Body of pancreas (tissue), 4 donors: ENCODE measurements around the gene ARL4D. TPM values are rescaled to one million over a fixed set of nuclear protein-coding genes. Genes with fewer than 3 reads are reported as not detected.
"Not testable (repeated sequence)": the region's sequence is repeated elsewhere in the genome, so short reads cannot be mapped to it uniquely, and the experiment has no call there.

Experiments used
- ATAC-seq: fragments of 150-250 bp; one replicate; pipeline ENCODE4 v1.9.1; 2016
- DNase-seq, 4 donors: peaks; one replicate each; pipeline ENCODE4 v3.0.0-alpha.2; 2019
- H3K27ac ChIP-seq, 4 donors: fragments of 200-600 bp; sonication (generic); 1 replicate in 3 of 4; 2 replicates in 1 of 4; pipeline versions ENCODE4 v1.5.1 to v1.6.1; 2016 to 2019; ENCODE audit warnings: mild to moderate bottlenecking in 1 of 4, mixed read lengths in 1 of 4, moderate library complexity in 1 of 4
- H3K27me3 ChIP-seq, 2 donors: fragments of 200-600 bp; sonication (generic); one replicate each; pipeline ENCODE4 v1.6.0; 2016; ENCODE audit warnings: mild to moderate bottlenecking in 1 of 2
- H3K36me3 ChIP-seq, 2 donors: fragments of 200-600 bp; sonication (generic); replicated peaks in 1 of 2; 2 replicates each; pipeline ENCODE4 v1.5.1; 2016; ENCODE audit warnings: low read depth in 2 of 2; ENCODE audit not compliant: insufficient read depth in 1 of 2
- H3K4me1 ChIP-seq: fragments of 200-600 bp; sonication (generic); one replicate; pipeline ENCODE4 v1.6.0; 2016
- H3K4me3 ChIP-seq, 2 donors: fragments of 200-600 bp; sonication (generic); 1 replicate in 1 of 2; 2 replicates in 1 of 2; pipeline ENCODE4 v1.5.1; 2016 to 2019
- H3K9me3 ChIP-seq, 3 donors: fragments of 200-600 bp; sonication (generic); 1 replicate in 2 of 3; 2 replicates in 1 of 3; pipeline ENCODE4 v1.5.1; 2016
- POLR2A ChIP-seq, 3 donors: fragments of 450-650 bp; IDR thresholded peaks; one replicate each; pipeline ENCODE4 v1.6.1; 2016; ENCODE audit warnings: antibody characterized with exemption in 3 of 3, mild to moderate bottlenecking in 2 of 3
- WGBS, 2 donors: methylation state at CpG; one replicate each; pipeline ENCODE4 v1.1.5; 2017; 5-methylcytosine and 5-hydroxymethylcytosine counted together
- intact Hi-C: fragments of 100-400 bp; cut with DNase I; formaldehyde crosslinking; loops from one replicate; pipeline ENCODE4 v1.15.1; 2023
- total RNA-seq, 2 donors: library from RNA; depleted of rRNA; stranded (reverse); fragments of >200 nt; gene quantifications; one replicate each; pipeline ENCODE4 v1.1.0, GENCODE V29; 2016
- TF ChIP-seq, protein P1 (sequence below), 7 experiments: fragments of 450-650 bp in 4 of 7; fragments of 200-600 bp in 3 of 7; sonication (generic) in 3 of 7; IDR thresholded peaks; one replicate each; pipeline ENCODE4 v1.5.1; 2016 to 2019; ENCODE audit warnings: antibody characterized with exemption in 7 of 7

The ARL4D gene
- total RNA-seq, 2 donors from 2014 or later = 2.1 to 4.6 TPM

DNA sequence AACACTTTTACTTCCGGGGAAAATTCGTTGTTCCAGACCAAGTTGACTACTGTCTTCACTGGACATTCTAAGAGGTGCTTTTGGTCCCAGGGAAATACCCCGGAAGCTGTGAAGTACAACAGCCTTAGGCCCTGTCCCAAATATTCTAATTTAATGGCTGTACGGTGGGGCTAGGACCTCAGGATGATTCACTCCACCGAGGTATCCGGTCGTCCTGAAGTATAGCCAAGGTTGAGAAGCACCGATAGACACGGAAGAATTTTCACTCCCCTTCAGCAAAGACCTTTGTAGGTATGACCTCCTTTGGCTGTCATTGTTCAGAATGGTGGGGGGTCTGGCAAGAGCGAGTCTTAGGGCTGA, 34.9 kb upstream of the ARL4D start:
- peaks cover 31% of the 10 kb centered on the region for H3K4me1 ChIP-seq
- H3K9me3 ChIP-seq = no peaks in the 10 kb centered on the region
- 78 to 79% methylated on average over 10 of the region's 10 CpGs for WGBS, 2 donors
- ATAC-seq (no peak), DNase-seq (peak in 1 of 4 donors; percentile 2)
- TF ChIP-seq, protein P1, sequence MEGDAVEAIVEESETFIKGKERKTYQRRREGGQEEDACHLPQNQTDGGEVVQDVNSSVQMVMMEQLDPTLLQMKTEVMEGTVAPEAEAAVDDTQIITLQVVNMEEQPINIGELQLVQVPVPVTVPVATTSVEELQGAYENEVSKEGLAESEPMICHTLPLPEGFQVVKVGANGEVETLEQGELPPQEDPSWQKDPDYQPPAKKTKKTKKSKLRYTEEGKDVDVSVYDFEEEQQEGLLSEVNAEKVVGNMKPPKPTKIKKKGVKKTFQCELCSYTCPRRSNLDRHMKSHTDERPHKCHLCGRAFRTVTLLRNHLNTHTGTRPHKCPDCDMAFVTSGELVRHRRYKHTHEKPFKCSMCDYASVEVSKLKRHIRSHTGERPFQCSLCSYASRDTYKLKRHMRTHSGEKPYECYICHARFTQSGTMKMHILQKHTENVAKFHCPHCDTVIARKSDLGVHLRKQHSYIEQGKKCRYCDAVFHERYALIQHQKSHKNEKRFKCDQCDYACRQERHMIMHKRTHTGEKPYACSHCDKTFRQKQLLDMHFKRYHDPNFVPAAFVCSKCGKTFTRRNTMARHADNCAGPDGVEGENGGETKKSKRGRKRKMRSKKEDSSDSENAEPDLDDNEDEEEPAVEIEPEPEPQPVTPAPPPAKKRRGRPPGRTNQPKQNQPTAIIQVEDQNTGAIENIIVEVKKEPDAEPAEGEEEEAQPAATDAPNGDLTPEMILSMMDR (IDR thresholded peaks at IDR 0.05) = no peak
- no peak for TF ChIP-seq POLR2A (IDR thresholded peaks at IDR 0.05)
- H3K27me3 ChIP-seq = no peaks in the 10 kb centered on the region
- intact Hi-C loops = no loop called here
- no peak overlapping the region for H3K27ac ChIP-seq
- H3K36me3 ChIP-seq = no peaks in the 10 kb centered on the region
- no peak overlapping the region for H3K4me3 ChIP-seq

DNA sequence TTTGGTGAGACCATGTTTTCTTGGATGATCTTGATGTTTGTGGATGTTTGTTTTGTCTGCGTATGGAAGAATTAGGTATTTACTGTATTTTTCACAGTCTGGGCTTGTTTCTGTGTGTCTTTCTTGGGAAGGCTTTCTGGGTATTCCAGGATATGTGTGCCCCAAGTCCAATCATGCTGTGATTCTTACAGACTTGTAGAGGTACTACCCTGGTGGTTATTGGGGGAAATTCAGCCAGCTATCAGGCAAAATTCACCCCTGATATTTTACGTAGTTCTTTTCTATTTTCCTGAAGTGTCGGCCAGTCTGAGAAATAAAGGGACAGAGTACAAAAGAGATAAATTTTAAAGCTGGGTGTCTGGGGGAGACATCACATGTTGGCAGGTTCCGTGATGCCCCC, 33.4 kb upstream of the ARL4D start:
- no peak overlapping the region for H3K27ac ChIP-seq
- DNase-seq = no peak
- WGBS, 2 donors = 85 to 87% methylated on average over 4 of the region's 4 CpGs
- no peaks in the 10 kb centered on the region for H3K36me3 ChIP-seq
- no peak for ATAC-seq
- H3K4me3 ChIP-seq = no peak overlapping the region
- intact Hi-C loops = no loop called here
- no peaks in the 10 kb centered on the region for H3K27me3 ChIP-seq
- H3K4me1 ChIP-seq = peaks cover 34% of the 10 kb centered on the region
- H3K9me3 ChIP-seq = no peaks in the 10 kb centered on the region
- TF ChIP-seq POLR2A (IDR thresholded peaks at IDR 0.05) = no peak
- TF ChIP-seq, protein P1 (IDR thresholded peaks at IDR 0.05) = peak in 1 of 7 experiments; percentile 8

DNA sequence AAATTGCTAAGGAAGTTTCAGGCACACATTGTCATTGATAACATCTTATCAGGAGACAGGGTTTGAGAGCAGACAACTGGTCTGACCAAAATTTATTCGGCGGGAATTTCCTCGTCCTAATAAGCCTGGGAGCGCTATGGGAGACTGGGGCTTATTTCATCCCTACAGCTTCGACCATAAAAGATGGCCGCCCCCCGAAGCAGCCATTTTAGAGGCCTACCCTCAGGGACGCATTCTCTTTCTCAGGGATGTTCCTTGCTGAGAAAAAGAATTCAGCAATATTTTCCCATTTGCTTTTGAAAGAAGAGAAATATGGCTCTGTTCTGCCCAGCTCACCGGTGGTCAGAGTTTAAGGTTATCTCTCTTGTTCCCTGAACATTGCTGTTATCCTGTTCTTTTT, 32.9 kb upstream of the ARL4D start:
- H3K9me3 ChIP-seq, intact Hi-C loops, H3K4me3 ChIP-seq, ATAC-seq, H3K27ac ChIP-seq, H3K27me3 ChIP-seq, H3K36me3 ChIP-seq: not testable (repeated sequence)
- peaks cover 37% of the 10 kb centered on the region for H3K4me1 ChIP-seq
- DNase-seq = peak in 1 of 4 donors; percentile 5
- WGBS, 2 donors = 87 to 89% methylated on average over 9 of the region's 9 CpGs

DNA sequence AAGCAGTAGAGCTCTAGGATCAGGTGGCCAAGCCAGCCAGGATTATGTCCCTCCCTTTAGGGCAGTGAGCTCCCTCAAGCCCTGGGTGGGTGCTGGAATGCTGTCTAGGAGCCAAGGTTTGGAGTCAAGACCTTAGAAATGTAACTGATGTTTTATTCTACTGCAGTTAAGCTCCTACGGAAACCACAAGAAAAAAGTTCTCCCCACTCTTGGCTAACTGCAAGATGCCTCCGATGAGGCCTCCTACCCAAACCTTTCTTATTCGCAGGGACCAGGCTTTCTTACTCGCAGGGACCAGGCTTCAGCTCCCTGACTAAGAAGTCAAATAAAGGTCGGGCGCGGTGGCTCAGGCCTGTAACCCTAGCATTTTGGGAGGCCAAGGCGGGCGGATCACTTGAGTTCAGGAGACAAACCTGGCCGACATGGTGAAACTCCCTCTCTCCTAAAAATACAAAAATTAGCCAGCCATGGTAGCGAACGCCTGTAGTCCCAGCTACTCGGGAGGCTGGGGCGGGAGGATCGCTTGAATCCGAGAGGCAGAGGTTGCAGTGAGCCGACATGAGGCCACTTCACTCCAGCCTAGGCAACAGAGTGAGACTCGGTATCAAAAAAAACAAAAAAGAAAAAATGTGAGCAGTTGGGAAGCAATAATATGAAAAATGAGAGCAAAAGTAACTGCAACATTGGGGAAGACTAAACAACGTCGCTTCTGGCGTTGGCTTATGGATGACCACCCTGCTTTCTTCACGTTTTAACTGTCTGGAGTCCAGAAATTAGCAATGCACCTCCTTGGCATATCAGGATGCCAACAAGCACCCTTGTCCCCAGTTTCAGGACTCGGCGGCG, 31.7 kb upstream of the ARL4D start:
- peaks cover 45% of the 10 kb centered on the region for H3K4me1 ChIP-seq
- 68 to 78% methylated on average over 25 of the region's 25 CpGs for WGBS, 2 donors
- peak in 1 of 4 donors; percentile 11 for DNase-seq
- H3K4me3 ChIP-seq = no peak overlapping the region
- H3K36me3 ChIP-seq = no peaks in the 10 kb centered on the region
- H3K27me3 ChIP-seq = no peaks in the 10 kb centered on the region
- intact Hi-C loops = no loop called here
- no peaks in the 10 kb centered on the region for H3K9me3 ChIP-seq
- no peak for ATAC-seq
- TF ChIP-seq, protein P1 (IDR thresholded peaks at IDR 0.05) = no peak
- no peak for TF ChIP-seq POLR2A (IDR thresholded peaks at IDR 0.05)
- H3K27ac ChIP-seq = peak overlapping the region; percentile 98 to 99 (median 98)

DNA sequence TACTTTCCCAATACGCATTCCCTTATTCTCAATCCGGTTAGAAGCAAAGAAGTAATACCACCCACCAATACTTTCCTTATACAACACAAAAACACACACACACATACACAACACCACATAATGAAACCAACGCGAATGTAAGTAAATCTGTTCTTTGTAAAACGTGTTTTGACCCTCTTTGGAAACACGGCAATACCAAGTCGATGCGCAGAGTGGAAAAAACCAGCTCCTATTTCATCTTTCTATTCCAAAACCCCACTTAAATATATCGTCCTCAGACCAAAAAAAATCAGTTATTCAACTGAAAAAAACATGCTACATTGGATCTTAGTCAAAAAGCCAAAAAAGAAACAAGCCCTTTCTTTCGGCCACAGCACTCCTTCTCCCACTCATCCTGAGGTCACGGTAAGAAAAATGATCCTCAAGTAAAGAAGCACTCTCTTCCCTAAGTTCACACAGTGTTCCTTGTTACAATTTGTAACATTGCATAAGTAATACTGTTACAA, 31.0 kb upstream of the ARL4D start:
- intact Hi-C loops = no loop called here
- Histone ChIP-seq H3K9me3 (no peaks in the 10 kb centered on the region), H3K27ac (peak overlapping the region; percentile 98 to 99 (median 98)), H3K4me1 (peaks cover 50% of the 10 kb centered on the region), H3K4me3 (no peak overlapping the region), H3K36me3 (no peaks in the 10 kb centered on the region), H3K27me3 (no peaks in the 10 kb centered on the region)
- DNase-seq = no peak
- WGBS, 2 donors = 6 to 8% methylated on average over 11 of the region's 11 CpGs
- peak in 2 of 3 donors; percentile 73 to 88 for TF ChIP-seq POLR2A (IDR thresholded peaks at IDR 0.05)
- TF ChIP-seq, protein P1 (IDR thresholded peaks at IDR 0.05) = no peak
- peak; percentile 57 for ATAC-seq
